ENCODE results near the gene JMJD6. TPM values are rescaled to one million over a fixed set of nuclear protein-coding genes. Genes with fewer than 3 reads are reported as not detected.
A peak's percentile ranks its signal among the peaks of the same experiment; 100 is the strongest.

JMJD6 gene
- total RNA-seq, 1 experiment from 2014 or later = 47.6 TPM

- Histone ChIP-seq H3K79me2 (ENCODE audit: insufficient read depth, low read length) (peaks cover 3% of the 10 kb centered on the region; the same call in 1 of the 2 replicates), H3K27me3 (ENCODE audit: insufficient read depth, low read length) (no peaks in the 10 kb centered on the region), H3K9me2 (ENCODE audit: insufficient read depth) (no peaks in the 10 kb centered on the region), H3K27ac (ENCODE audit: low read depth, low read length) (no peak overlapping the region), H4K20me1 (ENCODE audit: insufficient read depth) (no peaks in the 10 kb centered on the region), H3K9ac (ENCODE audit: low read length) (no peak overlapping the region), H3K36me3 (ENCODE audit: control insufficient read depth in 1 of 2, insufficient read depth in 2 of 2, low read length in 2 of 2) (no peaks in the 10 kb centered on the region), H3K4me3 (replicated peaks in 1 of 2; ENCODE audit: low read depth in 1 of 2, low read length in 2 of 2) (no peak overlapping the region), H3K9me3 (ENCODE audit: control insufficient read depth in 1 of 2, insufficient read depth in 1 of 2, low read depth in 1 of 2, low read length in 2 of 2) (no peaks in the 10 kb centered on the region), H2AFZ (ENCODE audit: low read depth, low read length, poor library complexity, severe bottlenecking) (no peak overlapping the region), H3K4me2 (ENCODE audit: low read length) (no peak overlapping the region), H3K4me1 (ENCODE audit: control insufficient read depth in 1 of 2, insufficient read depth in 2 of 2, low read length in 2 of 2) (peaks cover 0 to 12% of the 10 kb centered on the region in 2 experiments; a peak in 2 of 4 replicates)
- DNase-seq (ENCODE audit: low read depth, low spot score) (no peak), ATAC-seq (no peak)
- no peak for TF ChIP-seq FOSL1 (IDR thresholded peaks at IDR 0.05; ENCODE audit: low read depth)
- no peak for TF ChIP-seq SIN3A (IDR thresholded peaks at IDR 0.05; ENCODE audit: low read depth)
- no peak for TF ChIP-seq YY1 (IDR thresholded peaks at IDR 0.05; ENCODE audit: extremely low read depth, insufficient replicate concordance, low read depth, low read length)
- TF ChIP-seq RAD21 (IDR thresholded peaks at IDR 0.05; ENCODE audit: low read depth) = no peak
- intact Hi-C loops (cut with micrococcal nuclease) = no loop called here
- RAD21 ChIA-PET (ENCODE audit: low non-redundant PET in 1 of 2, low total read pairs in 2 of 2, uncharacterized antibody in 2 of 2, unreplicated experiment in 2 of 2) = no interaction called here
- POLR2A ChIA-PET = interaction anchor here (1.6 kb wide), 1 partner anchor 26 kb away, joined by 5 read pairs; no protein-coding TSS in a partner anchor
- no TSS peak for BruUV-seq (replicated peaks)
- CTCF ChIA-PET = no interaction called here
Measured at GRCh38 chr17:76697702-76698465, 28.5 kb downstream of the JMJD6 start.

- Histone ChIP-seq H3K36me3 (ENCODE audit: control insufficient read depth in 1 of 2, insufficient read depth in 2 of 2, low read length in 2 of 2) (no peaks in the 10 kb centered on the region), H3K4me3 (replicated peaks in 1 of 2; ENCODE audit: low read depth in 1 of 2, low read length in 2 of 2) (no peak overlapping the region), H3K4me2 (ENCODE audit: low read length) (no peak overlapping the region), H3K9me2 (ENCODE audit: insufficient read depth) (no peaks in the 10 kb centered on the region), H3K4me1 (ENCODE audit: control insufficient read depth in 1 of 2, insufficient read depth in 2 of 2, low read length in 2 of 2) (peaks cover 0 to 12% of the 10 kb centered on the region in 2 experiments; a peak in 2 of 4 replicates), H3K9ac (ENCODE audit: low read length) (no peak overlapping the region), H2AFZ (ENCODE audit: low read depth, low read length, poor library complexity, severe bottlenecking) (no peak overlapping the region), H3K79me2 (ENCODE audit: insufficient read depth, low read length) (peaks cover 3% of the 10 kb centered on the region; the same call in 1 of the 2 replicates), H3K9me3 (ENCODE audit: control insufficient read depth in 1 of 2, insufficient read depth in 1 of 2, low read depth in 1 of 2, low read length in 2 of 2) (no peaks in the 10 kb centered on the region), H3K27ac (ENCODE audit: low read depth, low read length) (no peak overlapping the region), H4K20me1 (ENCODE audit: insufficient read depth) (no peaks in the 10 kb centered on the region), H3K27me3 (ENCODE audit: insufficient read depth, low read length) (no peaks in the 10 kb centered on the region)
- ChIA-PET CTCF (interaction anchor here (1.4 kb wide), 1 partner anchor 16 kb away, joined by 5 read pairs; no protein-coding TSS in a partner anchor), RAD21 (ENCODE audit: low non-redundant PET in 1 of 2, low total read pairs in 2 of 2, uncharacterized antibody in 2 of 2, unreplicated experiment in 2 of 2) (no interaction called here), POLR2A (interaction anchor here (1.6 kb wide), 1 partner anchor 25 kb away, joined by 5 read pairs; no protein-coding TSS in a partner anchor)
- ATAC-seq (no peak), DNase-seq (ENCODE audit: low read depth, low spot score) (no peak)
- intact Hi-C loops (cut with micrococcal nuclease) = no loop called here
- no TSS peak for BruUV-seq (replicated peaks)
- no peak for TF ChIP-seq SRF (IDR thresholded peaks at IDR 0.05; ENCODE audit: low read depth)
- peak; percentile 74 for TF ChIP-seq TCF7L2 (IDR thresholded peaks at IDR 0.05; ENCODE audit: borderline replicate concordance, extremely low read depth, insufficient read depth, insufficient read length)
Measured at GRCh38 chr17:76696763-76697701, 29.4 kb downstream of the JMJD6 start.
